ENCODE measurements around the gene DLX4. TPM values are rescaled to one million over a fixed set of nuclear protein-coding genes. Genes with fewer than 3 reads are reported as not detected.

The DLX4 gene
- total RNA-seq, 1 donor from 2014 or later = not detected

DNA sequence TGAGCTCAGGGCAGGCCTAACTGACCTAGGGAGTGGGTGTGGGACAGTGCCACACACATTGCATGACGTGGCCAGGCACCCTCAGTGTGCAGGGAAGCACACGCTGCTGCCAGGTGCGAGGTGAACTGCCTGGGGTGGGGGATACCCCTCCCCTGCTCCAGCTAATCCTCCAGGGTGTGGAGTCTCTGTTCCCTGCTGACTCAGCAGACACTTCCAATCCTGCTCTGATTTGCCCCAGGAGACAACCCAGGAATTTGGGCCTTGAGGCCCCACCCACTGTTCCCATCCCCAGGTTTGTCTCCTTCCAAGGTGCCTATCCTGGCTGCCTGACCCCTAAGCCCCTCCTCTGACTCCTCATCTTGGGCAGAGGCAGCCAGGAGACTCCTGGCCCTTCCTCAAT, 15.3 kb downstream of the DLX4 start:
- H3K27ac ChIP-seq (ENCODE audit: low read depth, low read length) = no peak overlapping the region
- peaks cover 0 to 2% (median 0%) of the 10 kb centered on the region in 3 donors for H3K4me1 ChIP-seq (ENCODE audit: control insufficient read depth in 3 of 3, insufficient read depth in 3 of 3, low read length in 3 of 3)
- no peak overlapping the region for H3K9ac ChIP-seq (ENCODE audit: low read depth in 1 of 3, low read length in 3 of 3)
- H3K27me3 ChIP-seq (ENCODE audit: control insufficient read depth in 3 of 3, insufficient read depth in 3 of 3, low read length in 3 of 3) = peaks cover 44 to 72% (median 63%) of the 10 kb centered on the region in 3 donors
- no peaks in the 10 kb centered on the region for H3K36me3 ChIP-seq (ENCODE audit: control insufficient read depth in 3 of 3, insufficient read depth in 3 of 3, low read length in 3 of 3)
- H3K9me3 ChIP-seq (ENCODE audit: control insufficient read depth in 3 of 3, low read length in 3 of 3) = no peaks in the 10 kb centered on the region
- no peak overlapping the region for H3K4me3 ChIP-seq (ENCODE audit: low read length in 3 of 3)

DNA sequence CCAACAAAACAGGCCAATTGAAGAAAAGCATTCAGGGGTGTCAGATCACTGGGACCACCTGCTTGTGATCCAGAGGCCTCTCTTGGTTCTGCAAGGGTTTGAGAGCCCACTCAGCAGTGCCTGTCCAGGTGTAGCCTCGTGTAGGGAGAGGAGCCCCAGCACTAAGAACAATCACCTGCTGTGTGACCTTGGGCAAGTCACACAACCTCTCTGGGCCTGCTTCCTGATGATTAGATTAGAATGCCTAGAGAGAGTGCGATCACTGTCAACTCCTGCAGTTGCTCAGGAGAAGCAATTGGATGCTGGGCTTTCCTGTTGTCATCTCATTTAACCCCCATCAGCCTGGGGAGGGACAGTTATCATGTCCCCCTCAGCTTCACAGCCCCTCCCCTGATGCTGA, 15.8 kb downstream of the DLX4 start:
- H3K9me3 ChIP-seq (ENCODE audit: control insufficient read depth in 3 of 3, low read length in 3 of 3) = no peaks in the 10 kb centered on the region
- peaks cover 46 to 74% (median 66%) of the 10 kb centered on the region in 3 donors for H3K27me3 ChIP-seq (ENCODE audit: control insufficient read depth in 3 of 3, insufficient read depth in 3 of 3, low read length in 3 of 3)
- H3K4me3 ChIP-seq (ENCODE audit: low read length in 3 of 3) = no peak overlapping the region
- no peak overlapping the region for H3K27ac ChIP-seq (ENCODE audit: low read depth, low read length)
- no peaks in the 10 kb centered on the region for H3K36me3 ChIP-seq (ENCODE audit: control insufficient read depth in 3 of 3, insufficient read depth in 3 of 3, low read length in 3 of 3)
- no peak overlapping the region for H3K9ac ChIP-seq (ENCODE audit: low read depth in 1 of 3, low read length in 3 of 3)
- H3K4me1 ChIP-seq (ENCODE audit: control insufficient read depth in 3 of 3, insufficient read depth in 3 of 3, low read length in 3 of 3) = peaks cover 0 to 2% (median 0%) of the 10 kb centered on the region in 3 donors

DNA sequence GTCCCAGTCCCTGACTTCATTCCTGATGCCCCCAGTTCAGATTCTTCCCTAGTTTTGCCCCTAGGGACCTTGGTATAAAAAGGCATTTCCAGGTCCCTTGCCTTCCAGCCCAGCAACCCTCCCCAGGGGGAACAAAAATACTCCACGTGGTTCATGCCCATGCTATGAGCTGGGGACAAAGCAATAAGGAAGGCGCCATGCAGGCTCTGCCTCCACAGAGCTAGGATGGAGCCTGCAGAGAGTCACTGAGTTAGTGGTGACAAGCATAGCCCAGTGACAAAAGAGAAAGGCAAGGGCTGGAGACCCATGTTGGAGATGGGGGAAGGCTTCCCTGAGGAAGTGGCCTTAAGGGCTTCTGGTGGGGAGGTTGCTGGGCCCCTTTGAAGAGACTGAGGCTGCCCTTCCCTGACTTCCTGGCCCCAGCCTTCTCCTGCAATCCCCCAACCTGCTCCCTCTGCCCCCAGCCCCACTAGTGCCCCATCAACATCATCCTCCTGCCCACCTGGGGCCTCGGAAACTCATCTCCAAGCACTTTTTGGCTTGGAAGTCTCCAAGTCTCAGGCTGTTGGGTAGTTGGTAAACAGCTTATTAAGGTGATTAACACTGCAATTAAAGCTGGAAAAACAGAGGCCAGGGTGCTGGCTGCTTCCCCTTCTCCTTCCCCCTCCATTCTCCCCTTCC, 16.5 kb downstream of the DLX4 start:
- Histone ChIP-seq H3K4me1 (ENCODE audit: control insufficient read depth in 3 of 3, insufficient read depth in 3 of 3, low read length in 3 of 3) (peaks cover 0 to 2% (median 0%) of the 10 kb centered on the region in 3 donors), H3K27ac (ENCODE audit: low read depth, low read length) (no peak overlapping the region), H3K36me3 (ENCODE audit: control insufficient read depth in 3 of 3, insufficient read depth in 3 of 3, low read length in 3 of 3) (no peaks in the 10 kb centered on the region), H3K27me3 (ENCODE audit: control insufficient read depth in 3 of 3, insufficient read depth in 3 of 3, low read length in 3 of 3) (peaks cover 46 to 73% (median 68%) of the 10 kb centered on the region in 3 donors), H3K4me3 (ENCODE audit: low read length in 3 of 3) (no peak overlapping the region), H3K9me3 (ENCODE audit: control insufficient read depth in 3 of 3, low read length in 3 of 3) (no peaks in the 10 kb centered on the region), H3K9ac (ENCODE audit: low read depth in 1 of 3, low read length in 3 of 3) (no peak overlapping the region)

GRCh38 chr17:49986396-49987289, 17.7 kb downstream of the DLX4 start:
- peaks cover 0 to 2% (median 0%) of the 10 kb centered on the region in 3 donors for H3K4me1 ChIP-seq (ENCODE audit: control insufficient read depth in 3 of 3, insufficient read depth in 3 of 3, low read length in 3 of 3)
- no peak overlapping the region for H3K9ac ChIP-seq (ENCODE audit: low read depth in 1 of 3, low read length in 3 of 3)
- H3K9me3 ChIP-seq (ENCODE audit: control insufficient read depth in 3 of 3, low read length in 3 of 3) = no peaks in the 10 kb centered on the region
- H3K27ac ChIP-seq (ENCODE audit: low read depth, low read length) = no peak overlapping the region
- no peak overlapping the region for H3K4me3 ChIP-seq (ENCODE audit: low read length in 3 of 3)
- H3K36me3 ChIP-seq (ENCODE audit: control insufficient read depth in 3 of 3, insufficient read depth in 3 of 3, low read length in 3 of 3) = no peaks in the 10 kb centered on the region
- peaks cover 52 to 78% (median 76%) of the 10 kb centered on the region in 3 donors for H3K27me3 ChIP-seq (ENCODE audit: control insufficient read depth in 3 of 3, insufficient read depth in 3 of 3, low read length in 3 of 3)

- no peak overlapping the region for H3K4me3 ChIP-seq (ENCODE audit: low read length in 3 of 3)
- H3K9me3 ChIP-seq (ENCODE audit: control insufficient read depth in 3 of 3, low read length in 3 of 3) = no peaks in the 10 kb centered on the region
- H3K9ac ChIP-seq (ENCODE audit: low read depth in 1 of 3, low read length in 3 of 3) = no peak overlapping the region
- no peak overlapping the region for H3K27ac ChIP-seq (ENCODE audit: low read depth, low read length)
- H3K36me3 ChIP-seq (ENCODE audit: control insufficient read depth in 3 of 3, insufficient read depth in 3 of 3, low read length in 3 of 3) = no peaks in the 10 kb centered on the region
- H3K4me1 ChIP-seq (ENCODE audit: control insufficient read depth in 3 of 3, insufficient read depth in 3 of 3, low read length in 3 of 3) = peaks cover 0 to 2% (median 0%) of the 10 kb centered on the region in 3 donors
- peaks cover 58 to 83% (median 81%) of the 10 kb centered on the region in 3 donors for H3K27me3 ChIP-seq (ENCODE audit: control insufficient read depth in 3 of 3, insufficient read depth in 3 of 3, low read length in 3 of 3)
These were observed 18.2 kb downstream of the DLX4 start for GRCh38 chr17:49987290-49987585.

GRCh38 chr17:49987681-49988441, 18.9 kb downstream of the DLX4 start:
- Histone ChIP-seq H3K9ac (ENCODE audit: low read depth in 1 of 3, low read length in 3 of 3) (no peak overlapping the region), H3K4me1 (ENCODE audit: control insufficient read depth in 3 of 3, insufficient read depth in 3 of 3, low read length in 3 of 3) (peaks cover 0 to 4% (median 2%) of the 10 kb centered on the region in 3 donors), H3K27me3 (ENCODE audit: control insufficient read depth in 3 of 3, insufficient read depth in 3 of 3, low read length in 3 of 3) (peaks cover 61 to 86% (median 86%) of the 10 kb centered on the region in 3 donors), H3K9me3 (ENCODE audit: control insufficient read depth in 3 of 3, low read length in 3 of 3) (no peaks in the 10 kb centered on the region), H3K4me3 (ENCODE audit: low read length in 3 of 3) (no peak overlapping the region), H3K27ac (ENCODE audit: low read depth, low read length) (no peak overlapping the region), H3K36me3 (ENCODE audit: control insufficient read depth in 3 of 3, insufficient read depth in 3 of 3, low read length in 3 of 3) (no peaks in the 10 kb centered on the region)

DNA sequence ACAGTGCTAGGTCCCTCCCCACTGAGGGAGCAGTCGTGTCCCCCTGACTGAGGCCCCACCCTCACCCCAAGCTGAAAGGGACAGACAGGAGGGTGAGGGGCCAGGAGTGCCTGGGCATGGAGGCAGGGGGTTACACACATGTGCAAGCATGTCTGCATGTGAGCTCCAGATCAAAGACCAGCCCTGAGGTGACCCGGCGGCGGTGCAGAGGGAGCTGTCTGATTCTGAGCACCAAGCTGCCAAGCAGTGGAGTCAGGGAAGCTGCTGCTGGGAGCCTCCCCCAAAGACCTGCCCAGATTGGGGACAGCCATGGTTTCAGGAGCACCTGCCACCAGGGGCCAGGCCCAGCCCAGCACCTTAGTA, 20.5 kb downstream of the DLX4 start:
- H3K27me3 ChIP-seq (ENCODE audit: control insufficient read depth in 3 of 3, insufficient read depth in 3 of 3, low read length in 3 of 3) = peaks cover 69 to 94% (median 89%) of the 10 kb centered on the region in 3 donors
- no peaks in the 10 kb centered on the region for H3K9me3 ChIP-seq (ENCODE audit: control insufficient read depth in 3 of 3, low read length in 3 of 3)
- H3K4me3 ChIP-seq (ENCODE audit: low read length in 3 of 3) = no peak overlapping the region

GRCh38 chr17:49990331-49990730, 21.3 kb downstream of the DLX4 start:
- Histone ChIP-seq H3K9ac (ENCODE audit: low read depth in 1 of 3, low read length in 3 of 3) (no peak overlapping the region), H3K27ac (ENCODE audit: low read depth, low read length) (no peak overlapping the region), H3K9me3 (ENCODE audit: control insufficient read depth in 3 of 3, low read length in 3 of 3) (no peaks in the 10 kb centered on the region), H3K27me3 (ENCODE audit: control insufficient read depth in 3 of 3, insufficient read depth in 3 of 3, low read length in 3 of 3) (peaks cover 77 to 94% (median 92%) of the 10 kb centered on the region in 3 donors), H3K4me3 (ENCODE audit: low read length in 3 of 3) (no peak overlapping the region), H3K36me3 (ENCODE audit: control insufficient read depth in 3 of 3, insufficient read depth in 3 of 3, low read length in 3 of 3) (no peaks in the 10 kb centered on the region), H3K4me1 (ENCODE audit: control insufficient read depth in 3 of 3, insufficient read depth in 3 of 3, low read length in 3 of 3) (peaks cover 18 to 23% (median 21%) of the 10 kb centered on the region in 3 donors)

More for the DNA sequence above, 20.5 kb downstream of the DLX4 start:
- Histone ChIP-seq H3K9ac (ENCODE audit: low read depth in 1 of 3, low read length in 3 of 3) (no peak overlapping the region), H3K4me1 (ENCODE audit: control insufficient read depth in 3 of 3, insufficient read depth in 3 of 3, low read length in 3 of 3) (peaks cover 11 to 15% (median 13%) of the 10 kb centered on the region in 3 donors), H3K27ac (ENCODE audit: low read depth, low read length) (no peak overlapping the region), H3K36me3 (ENCODE audit: control insufficient read depth in 3 of 3, insufficient read depth in 3 of 3, low read length in 3 of 3) (no peaks in the 10 kb centered on the region)

DNA sequence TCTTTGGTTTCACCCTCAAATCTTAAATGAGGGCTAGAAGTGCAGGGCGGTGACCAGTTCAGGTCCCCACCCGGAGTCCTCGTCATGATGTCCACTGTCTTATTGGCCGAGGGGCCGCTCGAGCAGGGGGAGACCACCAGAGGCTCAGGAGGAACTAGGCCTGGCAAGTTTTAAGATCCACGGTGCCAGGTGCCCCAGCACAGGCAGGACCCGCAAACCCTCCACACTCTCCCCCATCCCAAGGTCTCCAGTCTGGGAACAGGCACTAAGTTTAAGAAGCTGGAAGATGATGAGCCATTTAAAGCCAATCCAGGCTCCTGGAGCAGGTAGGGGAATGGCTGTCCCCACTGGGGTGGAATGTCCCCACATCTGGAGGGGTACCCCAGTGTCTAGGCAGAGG, 21.9 kb downstream of the DLX4 start:
- H3K9me3 ChIP-seq (ENCODE audit: control insufficient read depth in 3 of 3, low read length in 3 of 3) = no peaks in the 10 kb centered on the region
- peaks cover 18 to 24% (median 23%) of the 10 kb centered on the region in 3 donors for H3K4me1 ChIP-seq (ENCODE audit: control insufficient read depth in 3 of 3, insufficient read depth in 3 of 3, low read length in 3 of 3)
- peaks cover 81 to 95% (median 94%) of the 10 kb centered on the region in 3 donors for H3K27me3 ChIP-seq (ENCODE audit: control insufficient read depth in 3 of 3, insufficient read depth in 3 of 3, low read length in 3 of 3)
- no peak overlapping the region for H3K27ac ChIP-seq (ENCODE audit: low read depth, low read length)
- no peak overlapping the region for H3K4me3 ChIP-seq (ENCODE audit: low read length in 3 of 3)
- H3K36me3 ChIP-seq (ENCODE audit: control insufficient read depth in 3 of 3, insufficient read depth in 3 of 3, low read length in 3 of 3) = no peaks in the 10 kb centered on the region
- H3K9ac ChIP-seq (ENCODE audit: low read depth in 1 of 3, low read length in 3 of 3) = no peak overlapping the region
